ENCODE results near the gene ARNT2. TPM values are rescaled to one million over a fixed set of nuclear protein-coding genes. Genes with fewer than 3 reads are reported as not detected.

ARNT2 gene
- polyA plus RNA-seq, 2 donors, result 0.33 to 0.94 TPM

DNA sequence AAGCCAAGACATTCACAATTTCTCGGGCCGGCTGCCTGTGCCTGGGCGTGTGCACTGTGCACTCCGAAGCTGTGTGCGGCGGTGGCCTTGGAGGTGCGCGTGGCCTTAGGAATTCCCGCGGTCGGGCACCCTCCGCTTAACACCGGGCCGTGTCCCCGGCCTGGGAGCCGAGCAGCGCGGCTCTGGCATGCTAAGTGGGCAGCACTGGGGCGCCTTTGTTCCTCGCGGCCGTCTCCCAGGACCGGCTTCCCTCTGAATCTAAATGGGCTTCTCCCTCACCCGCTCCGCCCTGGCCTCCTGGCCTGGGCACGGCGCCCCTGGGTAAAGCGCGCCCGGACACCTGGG lies 498 bp upstream of the ARNT2 start:
- peak overlapping the region; percentile 49 to 53 for H3K4me3 ChIP-seq (ENCODE audit: low read depth in 1 of 2, low read length in 2 of 2)
- H3K36me3 ChIP-seq (ENCODE audit: control insufficient read depth in 2 of 2, insufficient read depth in 2 of 2, low read length in 1 of 2), result no peaks in the 10 kb centered on the region
- peaks cover 0 to 2% of the 10 kb centered on the region in 2 donors for H3K4me1 ChIP-seq (ENCODE audit: control insufficient read depth in 2 of 2, insufficient read depth in 2 of 2, low read length in 1 of 2)
- H3K27me3 ChIP-seq (ENCODE audit: control insufficient read depth in 1 of 2, insufficient read depth in 2 of 2, low read length in 2 of 2), result no peaks in the 10 kb centered on the region
- H3K9me3 ChIP-seq (ENCODE audit: control insufficient read depth in 2 of 2, insufficient read depth in 1 of 2, low read depth in 1 of 2, low read length in 1 of 2), result no peaks in the 10 kb centered on the region
- 5 to 8% methylated on average over 26 to 30 of the region's 30 CpGs for WGBS, 2 donors
- H3K27ac ChIP-seq (ENCODE audit: low read depth in 2 of 2, low read length in 1 of 2), result no peak overlapping the region

DNA sequence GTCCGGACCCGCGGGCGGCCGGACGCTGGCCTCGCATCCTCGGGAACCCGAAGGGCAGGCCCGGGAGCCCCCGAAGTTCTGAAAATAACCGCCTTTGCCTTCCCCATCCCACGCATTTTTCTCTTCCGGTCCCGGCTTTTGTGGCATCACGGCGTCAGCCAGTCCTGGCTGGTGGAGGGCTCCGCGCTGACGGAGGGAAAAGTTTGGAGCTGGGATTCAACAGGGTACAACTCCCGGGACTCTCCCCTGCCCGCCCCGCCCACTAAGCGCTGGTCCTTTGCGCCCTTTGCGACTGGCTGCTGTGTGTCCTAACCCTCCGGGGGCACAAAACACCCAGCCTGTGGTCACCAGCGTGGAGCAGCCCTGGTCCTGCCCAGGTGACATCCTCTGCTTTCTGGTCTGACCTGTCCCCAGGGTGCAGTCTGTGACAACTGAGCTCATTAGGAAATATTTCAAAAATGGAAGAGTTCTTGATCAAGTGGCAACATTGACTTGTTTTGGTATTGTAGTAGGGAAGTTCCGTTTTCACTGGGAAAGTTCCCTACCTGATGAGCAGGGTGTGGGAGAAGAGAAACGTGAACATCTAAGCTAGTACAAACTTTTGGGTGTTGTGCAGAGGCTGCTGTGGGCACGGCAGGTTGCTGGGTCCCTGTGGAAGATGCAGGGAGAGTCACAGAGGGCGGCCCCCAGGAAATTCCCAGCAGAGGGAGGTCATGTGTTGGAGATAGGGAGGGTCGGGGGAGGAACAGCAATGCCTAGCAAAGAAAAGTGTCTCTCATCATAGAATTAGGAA lies 775 bp downstream of the ARNT2 start:
- WGBS, 2 donors, result 5 to 7% methylated on average over 33 of the region's 33 CpGs
- H3K27me3 ChIP-seq (ENCODE audit: control insufficient read depth in 1 of 2, insufficient read depth in 2 of 2, low read length in 2 of 2), result no peaks in the 10 kb centered on the region
- H3K27ac ChIP-seq (ENCODE audit: low read depth in 2 of 2, low read length in 1 of 2), result no peak overlapping the region

DNA sequence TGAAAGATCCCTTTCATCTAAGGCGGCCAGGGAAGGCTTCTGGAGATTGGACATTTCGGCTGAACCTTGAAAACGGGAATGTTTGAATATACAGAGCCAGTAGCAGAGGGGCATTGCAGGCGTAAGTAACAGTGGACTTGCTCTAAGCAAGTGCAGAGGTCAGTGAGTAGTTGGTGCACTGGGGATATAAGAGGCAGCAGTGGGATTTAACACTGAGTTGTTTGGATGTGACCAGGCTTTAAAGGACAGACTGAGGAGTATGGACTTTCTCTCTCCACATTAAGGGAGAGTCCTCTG lies 1.3 kb downstream of the ARNT2 start:
- Histone ChIP-seq H3K9me3 (ENCODE audit: control insufficient read depth in 2 of 2, insufficient read depth in 1 of 2, low read depth in 1 of 2, low read length in 1 of 2) (no peaks in the 10 kb centered on the region), H3K36me3 (ENCODE audit: control insufficient read depth in 2 of 2, insufficient read depth in 2 of 2, low read length in 1 of 2) (no peaks in the 10 kb centered on the region), H3K4me3 (ENCODE audit: low read depth in 1 of 2, low read length in 2 of 2) (no peak overlapping the region), H3K4me1 (ENCODE audit: control insufficient read depth in 2 of 2, insufficient read depth in 2 of 2, low read length in 1 of 2) (peaks cover 0 to 2% of the 10 kb centered on the region in 2 donors), H3K27me3 (ENCODE audit: control insufficient read depth in 1 of 2, insufficient read depth in 2 of 2, low read length in 2 of 2) (no peaks in the 10 kb centered on the region), H3K27ac (ENCODE audit: low read depth in 2 of 2, low read length in 1 of 2) (no peak overlapping the region)
- WGBS, 2 donors, result 82 to 89% methylated on average over 4 of the region's 4 CpGs

More for the DNA sequence above, 775 bp downstream of the ARNT2 start:
- Histone ChIP-seq H3K4me3 (ENCODE audit: low read depth in 1 of 2, low read length in 2 of 2) (peak overlapping the region; percentile 49 to 53), H3K36me3 (ENCODE audit: control insufficient read depth in 2 of 2, insufficient read depth in 2 of 2, low read length in 1 of 2) (no peaks in the 10 kb centered on the region), H3K4me1 (ENCODE audit: control insufficient read depth in 2 of 2, insufficient read depth in 2 of 2, low read length in 1 of 2) (peaks cover 0 to 2% of the 10 kb centered on the region in 2 donors), H3K9me3 (ENCODE audit: control insufficient read depth in 2 of 2, insufficient read depth in 1 of 2, low read depth in 1 of 2, low read length in 1 of 2) (no peaks in the 10 kb centered on the region)

DNA sequence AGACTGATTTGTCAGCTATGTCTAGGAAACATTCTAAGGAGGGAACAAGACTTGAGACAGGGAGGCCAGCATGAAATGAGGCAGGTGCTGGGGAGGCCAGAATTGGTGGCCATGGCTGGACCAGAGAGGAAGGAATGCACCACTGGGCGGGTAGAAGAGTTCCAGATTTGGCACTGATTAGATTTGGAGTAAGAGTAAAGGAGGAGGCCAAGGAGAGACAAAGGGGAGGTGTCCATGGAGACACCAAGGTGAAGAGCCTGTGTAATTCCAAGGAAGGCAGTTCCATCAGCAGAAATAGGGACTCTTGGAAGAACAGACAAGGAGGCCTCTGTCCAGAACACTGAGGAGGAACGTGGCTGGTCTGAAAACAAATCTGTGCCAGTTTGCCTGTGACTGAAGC lies 1.8 kb downstream of the ARNT2 start:
- Histone ChIP-seq H3K27me3 (ENCODE audit: control insufficient read depth in 1 of 2, insufficient read depth in 2 of 2, low read length in 2 of 2) (no peaks in the 10 kb centered on the region), H3K4me1 (ENCODE audit: control insufficient read depth in 2 of 2, insufficient read depth in 2 of 2, low read length in 1 of 2) (peaks cover 0 to 2% of the 10 kb centered on the region in 2 donors), H3K36me3 (ENCODE audit: control insufficient read depth in 2 of 2, insufficient read depth in 2 of 2, low read length in 1 of 2) (no peaks in the 10 kb centered on the region), H3K27ac (ENCODE audit: low read depth in 2 of 2, low read length in 1 of 2) (no peak overlapping the region), H3K4me3 (ENCODE audit: low read depth in 1 of 2, low read length in 2 of 2) (no peak overlapping the region), H3K9me3 (ENCODE audit: control insufficient read depth in 2 of 2, insufficient read depth in 1 of 2, low read depth in 1 of 2, low read length in 1 of 2) (no peaks in the 10 kb centered on the region)
- 66 to 80% methylated on average over 2 of the region's 2 CpGs for WGBS, 2 donors

DNA sequence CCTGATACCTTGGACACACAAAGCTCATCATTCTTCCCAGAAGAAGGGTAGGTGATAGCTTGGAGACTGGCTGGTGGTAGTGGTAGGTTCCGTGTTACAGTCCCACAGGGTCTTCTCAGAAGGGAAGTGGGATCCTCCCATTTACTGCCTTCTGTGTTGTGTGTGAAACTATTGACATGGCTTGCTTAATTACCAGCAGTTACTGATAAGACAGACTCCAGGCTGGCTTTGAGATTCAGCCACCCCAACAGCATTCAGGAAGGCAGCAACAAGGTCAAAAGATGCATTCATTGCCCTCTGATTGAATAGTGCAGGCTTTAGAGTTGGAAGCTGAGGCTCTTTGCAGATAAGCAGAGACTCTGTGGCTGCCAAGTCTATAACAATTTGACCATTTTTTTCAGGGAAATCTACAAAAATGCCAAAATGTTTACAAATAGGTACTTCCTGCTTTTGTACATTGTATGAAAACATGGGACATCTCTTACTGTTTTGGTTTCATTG lies 7.7 kb downstream of the ARNT2 start:
- Histone ChIP-seq H3K36me3 (ENCODE audit: control insufficient read depth in 2 of 2, insufficient read depth in 2 of 2, low read length in 1 of 2) (no peaks in the 10 kb centered on the region), H3K9me3 (ENCODE audit: control insufficient read depth in 2 of 2, insufficient read depth in 1 of 2, low read depth in 1 of 2, low read length in 1 of 2) (no peaks in the 10 kb centered on the region), H3K27me3 (ENCODE audit: control insufficient read depth in 1 of 2, insufficient read depth in 2 of 2, low read length in 2 of 2) (no peaks in the 10 kb centered on the region), H3K4me1 (ENCODE audit: control insufficient read depth in 2 of 2, insufficient read depth in 2 of 2, low read length in 1 of 2) (peaks cover 0 to 2% of the 10 kb centered on the region in 2 donors), H3K4me3 (ENCODE audit: low read depth in 1 of 2, low read length in 2 of 2) (no peak overlapping the region), H3K27ac (ENCODE audit: low read depth in 2 of 2, low read length in 1 of 2) (no peak overlapping the region)
- WGBS, 2 donors, result 57 to 77% methylated on average over 1 of the region's 1 CpG

DNA sequence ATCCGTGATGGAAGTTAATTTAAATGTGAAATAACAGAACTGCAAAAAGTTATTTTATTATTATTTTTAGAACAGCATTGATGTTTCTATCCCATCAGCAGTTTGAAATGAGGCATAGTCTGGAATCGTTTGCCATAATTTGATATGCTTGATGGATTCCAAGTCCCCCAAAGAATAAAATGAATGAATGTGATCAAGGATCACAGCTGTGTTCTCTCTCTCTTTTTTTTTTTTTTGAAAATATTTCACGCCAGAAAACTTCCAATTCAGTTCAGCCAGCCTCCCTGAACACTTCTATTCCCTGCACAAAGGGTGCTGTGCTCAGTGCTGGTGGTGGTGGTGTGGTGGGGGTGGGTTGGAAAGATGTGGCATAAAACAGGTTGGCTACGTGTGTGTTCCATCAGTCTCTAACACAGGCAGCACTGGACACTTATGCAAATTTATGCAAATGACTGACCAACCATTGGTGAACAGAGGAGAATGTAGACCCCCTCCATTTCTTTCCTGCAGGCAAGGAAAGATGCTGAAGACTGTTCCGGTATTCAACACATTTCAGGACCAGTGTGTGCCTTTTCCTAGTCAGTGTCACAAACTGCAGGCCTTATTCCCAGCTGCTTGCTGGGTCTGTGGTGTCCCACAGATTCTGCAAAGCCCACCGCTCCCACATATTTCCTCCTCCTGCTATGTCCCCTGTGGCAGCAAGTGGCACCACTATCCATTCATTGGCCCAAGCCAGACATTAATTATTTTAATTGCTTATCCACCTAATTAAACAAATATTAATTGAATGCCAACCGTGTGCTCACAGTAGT lies 10.6 kb downstream of the ARNT2 start:
- WGBS, 2 donors, result 77 to 81% methylated on average over 7 of the region's 7 CpGs
- Histone ChIP-seq H3K4me1 (ENCODE audit: control insufficient read depth in 2 of 2, insufficient read depth in 2 of 2, low read length in 1 of 2) (peaks cover 0 to 2% of the 10 kb centered on the region in 2 donors), H3K27ac (ENCODE audit: low read depth in 2 of 2, low read length in 1 of 2) (no peak overlapping the region), H3K4me3 (ENCODE audit: low read depth in 1 of 2, low read length in 2 of 2) (no peak overlapping the region), H3K9me3 (ENCODE audit: control insufficient read depth in 2 of 2, insufficient read depth in 1 of 2, low read depth in 1 of 2, low read length in 1 of 2) (no peaks in the 10 kb centered on the region), H3K36me3 (ENCODE audit: control insufficient read depth in 2 of 2, insufficient read depth in 2 of 2, low read length in 1 of 2) (no peaks in the 10 kb centered on the region), H3K27me3 (ENCODE audit: control insufficient read depth in 1 of 2, insufficient read depth in 2 of 2, low read length in 2 of 2) (no peaks in the 10 kb centered on the region)

DNA sequence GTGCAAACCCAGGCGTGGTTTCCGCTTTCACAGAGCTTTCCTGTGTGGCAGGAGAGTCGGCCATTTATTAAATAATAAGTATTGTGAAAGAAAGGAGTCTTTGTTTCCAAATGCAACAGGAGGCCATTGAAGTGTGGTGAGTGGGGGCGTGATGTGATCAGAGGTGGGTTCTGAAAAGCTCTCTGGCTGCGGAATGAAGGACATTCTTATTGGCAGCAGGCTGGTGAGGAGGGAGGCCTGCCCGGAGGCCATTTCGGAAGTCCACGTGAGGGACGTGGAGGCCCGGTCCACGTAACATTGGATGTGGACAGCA lies 11.1 kb downstream of the ARNT2 start:
- Histone ChIP-seq H3K36me3 (ENCODE audit: control insufficient read depth in 2 of 2, insufficient read depth in 2 of 2, low read length in 1 of 2) (no peaks in the 10 kb centered on the region), H3K4me3 (ENCODE audit: low read depth in 1 of 2, low read length in 2 of 2) (no peak overlapping the region), H3K27ac (ENCODE audit: low read depth in 2 of 2, low read length in 1 of 2) (no peak overlapping the region), H3K27me3 (ENCODE audit: control insufficient read depth in 1 of 2, insufficient read depth in 2 of 2, low read length in 2 of 2) (no peaks in the 10 kb centered on the region), H3K9me3 (ENCODE audit: control insufficient read depth in 2 of 2, insufficient read depth in 1 of 2, low read depth in 1 of 2, low read length in 1 of 2) (no peaks in the 10 kb centered on the region), H3K4me1 (ENCODE audit: control insufficient read depth in 2 of 2, insufficient read depth in 2 of 2, low read length in 1 of 2) (peaks cover 0 to 2% of the 10 kb centered on the region in 2 donors)
- WGBS, 2 donors, result 86 to 91% methylated on average over 11 of the region's 11 CpGs

DNA sequence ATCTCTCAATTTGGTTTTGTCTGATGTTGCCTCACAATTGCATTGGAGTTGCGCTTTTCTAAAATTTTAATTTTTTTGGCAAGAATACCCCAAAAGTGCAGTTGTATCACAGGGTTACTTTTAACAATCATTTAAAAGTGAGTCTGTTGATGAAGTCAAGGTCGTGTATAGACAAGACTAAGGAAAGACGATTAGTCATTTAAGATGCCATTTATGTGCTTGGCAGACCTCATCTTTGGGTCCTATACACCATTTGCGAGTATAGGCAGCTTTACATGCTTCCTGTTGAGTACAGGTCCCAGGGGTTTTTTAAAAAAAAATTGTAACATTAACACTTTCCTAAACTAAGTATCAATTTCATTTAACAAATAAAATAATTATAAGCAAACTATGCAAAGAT lies 12.5 kb downstream of the ARNT2 start:
- Histone ChIP-seq H3K4me3 (ENCODE audit: low read depth in 1 of 2, low read length in 2 of 2) (no peak overlapping the region), H3K27me3 (ENCODE audit: control insufficient read depth in 1 of 2, insufficient read depth in 2 of 2, low read length in 2 of 2) (no peaks in the 10 kb centered on the region), H3K36me3 (ENCODE audit: control insufficient read depth in 2 of 2, insufficient read depth in 2 of 2, low read length in 1 of 2) (no peaks in the 10 kb centered on the region), H3K9me3 (ENCODE audit: control insufficient read depth in 2 of 2, insufficient read depth in 1 of 2, low read depth in 1 of 2, low read length in 1 of 2) (no peaks in the 10 kb centered on the region), H3K27ac (ENCODE audit: low read depth in 2 of 2, low read length in 1 of 2) (no peak overlapping the region), H3K4me1 (ENCODE audit: control insufficient read depth in 2 of 2, insufficient read depth in 2 of 2, low read length in 1 of 2) (peaks cover 0 to 2% of the 10 kb centered on the region in 2 donors)
- WGBS, 2 donors, result 50 to 56% methylated on average over 4 of the region's 4 CpGs

DNA sequence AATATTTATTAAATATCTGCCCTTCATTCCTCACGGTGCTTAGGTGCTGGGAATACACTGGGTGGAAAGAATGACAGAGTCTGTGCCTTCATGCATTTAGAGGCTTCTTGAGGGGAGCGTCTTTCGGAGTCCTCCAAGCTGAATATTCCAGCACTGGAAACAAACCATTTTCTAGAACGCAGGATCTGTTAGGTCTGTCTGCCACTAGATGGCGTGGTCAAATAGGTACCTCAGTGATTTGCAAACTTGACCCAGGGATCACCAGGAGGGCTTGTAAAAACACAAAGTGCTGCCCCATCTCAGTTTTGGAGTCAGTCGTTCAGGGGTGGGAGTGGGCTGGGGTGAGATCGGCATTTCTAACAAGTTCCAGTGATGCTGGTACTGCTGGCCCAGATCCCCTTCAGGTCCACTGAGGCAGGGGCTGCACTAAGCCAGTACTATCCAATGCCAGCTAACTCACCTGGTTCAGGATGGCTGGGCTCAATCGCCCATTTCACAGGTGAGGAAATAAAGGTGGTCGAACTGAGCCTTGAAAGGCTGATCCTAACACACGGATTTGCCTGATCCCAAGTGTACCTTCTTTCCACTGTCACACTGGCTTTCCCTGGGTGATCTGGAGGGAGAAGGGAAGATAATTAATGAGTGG lies 14.8 kb downstream of the ARNT2 start:
- no peaks in the 10 kb centered on the region for H3K4me1 ChIP-seq (ENCODE audit: control insufficient read depth in 2 of 2, insufficient read depth in 2 of 2, low read length in 1 of 2)
- no peaks in the 10 kb centered on the region for H3K36me3 ChIP-seq (ENCODE audit: control insufficient read depth in 2 of 2, insufficient read depth in 2 of 2, low read length in 1 of 2)
- H3K9me3 ChIP-seq (ENCODE audit: control insufficient read depth in 2 of 2, insufficient read depth in 1 of 2, low read depth in 1 of 2, low read length in 1 of 2), result no peaks in the 10 kb centered on the region
- no peak overlapping the region for H3K4me3 ChIP-seq (ENCODE audit: low read depth in 1 of 2, low read length in 2 of 2)
- H3K27me3 ChIP-seq (ENCODE audit: control insufficient read depth in 1 of 2, insufficient read depth in 2 of 2, low read length in 2 of 2), result no peaks in the 10 kb centered on the region
- no peak overlapping the region for H3K27ac ChIP-seq (ENCODE audit: low read depth in 2 of 2, low read length in 1 of 2)
- WGBS, 2 donors, result 53 to 68% methylated on average over 10 of the region's 10 CpGs
